Coronary artery (tissue), 2 donors: Measurements from ENCODE around the gene MRTFB.

Experiments
- DNase-seq: peaks from one replicate; pipeline ENCODE4 v3.0.0-alpha.2; 2017; ENCODE audit warnings: low spot score
- H3K27ac ChIP-seq, 2 donors: fragments of 200-600 bp; sonication (generic); one replicate each; pipeline ENCODE4 v1.5.1; 2016 to 2019
- H3K4me3 ChIP-seq: fragments of 200-600 bp; sonication (generic); 2 replicates; pipeline ENCODE4 v1.5.1; 2016; ENCODE audit warnings: mild to moderate bottlenecking, moderate library complexity
- TF ChIP-seq, protein P1 (sequence below): fragments of 200-600 bp; sonication (generic); IDR thresholded peaks from one replicate; pipeline ENCODE4 v1.5.1; 2019; ENCODE audit warnings: antibody characterized with exemption

MRTFB gene

DNA sequence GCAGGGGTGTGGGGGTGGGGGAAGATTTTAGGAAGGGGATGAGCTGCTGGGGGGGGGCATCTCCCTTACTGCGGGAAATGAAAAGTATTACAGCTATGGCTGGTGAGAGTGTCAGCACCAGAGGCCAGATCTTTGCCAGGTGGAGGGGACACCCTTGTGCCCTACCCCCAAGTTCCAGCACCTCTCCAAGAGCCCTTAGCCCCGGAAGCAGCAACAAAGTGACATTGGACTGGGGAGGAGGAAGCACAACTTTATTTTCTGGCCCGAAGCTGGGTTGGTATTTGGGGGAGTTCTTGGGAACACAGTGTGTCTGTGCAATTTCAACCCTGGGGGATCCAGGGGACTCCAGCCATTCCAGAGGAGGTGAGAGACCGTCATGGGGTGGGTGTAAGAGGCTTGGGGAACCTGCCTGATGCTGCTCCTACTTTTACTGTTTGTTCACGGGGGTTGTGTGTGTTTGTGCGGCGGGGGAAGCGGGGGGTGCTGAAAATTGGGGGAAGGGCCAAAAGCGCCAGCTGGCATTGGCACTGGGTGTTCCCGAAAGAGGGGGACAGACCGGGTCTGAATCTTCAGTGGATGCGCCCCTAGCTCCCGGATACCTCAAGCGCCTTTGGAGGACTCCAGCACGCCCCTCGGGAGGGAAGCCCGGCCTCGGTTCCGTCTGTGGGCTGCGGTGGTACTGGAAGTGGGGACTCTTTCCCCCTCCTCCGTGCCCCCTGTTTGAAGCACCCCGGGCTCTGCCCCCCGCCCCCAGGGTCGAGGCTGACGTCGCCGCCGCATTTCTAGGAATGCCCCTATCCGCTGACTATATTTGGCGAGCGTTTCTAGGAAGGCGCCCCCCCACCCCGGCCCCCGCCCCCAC is 230.3 kb downstream of the MRTFB start:
- Histone ChIP-seq H3K4me3 (peak overlapping the region; percentile 96), H3K27ac (peak overlapping the region; percentile 95)
- DNase-seq = no peak
- TF ChIP-seq, protein P1, sequence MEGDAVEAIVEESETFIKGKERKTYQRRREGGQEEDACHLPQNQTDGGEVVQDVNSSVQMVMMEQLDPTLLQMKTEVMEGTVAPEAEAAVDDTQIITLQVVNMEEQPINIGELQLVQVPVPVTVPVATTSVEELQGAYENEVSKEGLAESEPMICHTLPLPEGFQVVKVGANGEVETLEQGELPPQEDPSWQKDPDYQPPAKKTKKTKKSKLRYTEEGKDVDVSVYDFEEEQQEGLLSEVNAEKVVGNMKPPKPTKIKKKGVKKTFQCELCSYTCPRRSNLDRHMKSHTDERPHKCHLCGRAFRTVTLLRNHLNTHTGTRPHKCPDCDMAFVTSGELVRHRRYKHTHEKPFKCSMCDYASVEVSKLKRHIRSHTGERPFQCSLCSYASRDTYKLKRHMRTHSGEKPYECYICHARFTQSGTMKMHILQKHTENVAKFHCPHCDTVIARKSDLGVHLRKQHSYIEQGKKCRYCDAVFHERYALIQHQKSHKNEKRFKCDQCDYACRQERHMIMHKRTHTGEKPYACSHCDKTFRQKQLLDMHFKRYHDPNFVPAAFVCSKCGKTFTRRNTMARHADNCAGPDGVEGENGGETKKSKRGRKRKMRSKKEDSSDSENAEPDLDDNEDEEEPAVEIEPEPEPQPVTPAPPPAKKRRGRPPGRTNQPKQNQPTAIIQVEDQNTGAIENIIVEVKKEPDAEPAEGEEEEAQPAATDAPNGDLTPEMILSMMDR = no peak

DNA sequence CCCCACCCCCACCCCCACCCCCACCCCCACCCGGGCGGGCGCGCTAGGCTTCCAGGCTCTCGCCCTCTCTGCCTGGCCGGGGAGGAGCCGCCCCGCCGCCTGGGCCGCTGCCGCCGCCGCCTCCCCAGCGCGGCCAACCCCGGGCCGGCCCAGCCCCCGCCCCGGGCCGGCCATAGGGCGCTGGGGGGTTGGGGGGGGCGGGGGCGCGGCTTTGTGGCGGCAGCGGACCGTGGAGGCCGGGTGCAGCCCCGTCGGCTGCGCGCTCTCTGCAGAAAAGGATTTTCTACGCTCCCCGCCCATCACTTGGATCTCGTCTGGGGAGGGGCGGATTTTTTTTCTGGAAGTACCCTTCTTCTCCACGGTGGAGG is 230.9 kb downstream of the MRTFB start:
- Histone ChIP-seq H3K4me3 (peak overlapping the region; percentile 96), H3K27ac (peak overlapping the region; percentile 95)
- DNase-seq = peak; percentile 84
- TF ChIP-seq, protein P1 = no peak

- peak overlapping the region; percentile 93 to 95 for H3K27ac ChIP-seq
- no peak for DNase-seq
- TF ChIP-seq, protein P1 = no peak
- peak overlapping the region; percentile 96 for H3K4me3 ChIP-seq
These were observed 231.5 kb downstream of the MRTFB start for GRCh38 chr16:14302399-14303181.

DNA sequence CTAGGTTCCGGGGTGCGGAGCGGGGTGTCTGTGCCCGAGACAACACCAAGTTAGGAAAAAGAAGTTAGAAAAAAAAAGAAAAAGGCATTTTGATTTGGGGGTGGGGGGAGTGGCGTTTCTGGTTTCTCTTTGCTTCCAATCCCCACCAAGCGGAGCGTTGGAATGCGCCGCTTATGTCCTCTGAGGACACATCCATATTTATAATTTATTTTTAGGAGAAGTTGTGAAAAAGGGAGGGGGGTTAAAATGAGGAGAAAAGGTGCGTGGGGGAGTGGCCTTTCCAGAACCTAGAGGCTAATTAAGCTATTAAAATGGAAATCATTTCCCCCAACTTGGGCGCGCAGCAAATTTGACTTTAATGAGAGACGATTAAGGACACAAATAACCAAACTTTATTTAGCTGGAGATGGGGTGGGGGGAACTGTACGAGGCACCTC is 232.1 kb downstream of the MRTFB start:
- TF ChIP-seq, protein P1 = no peak
- Histone ChIP-seq H3K27ac (peak overlapping the region; percentile 93 to 95), H3K4me3 (peak overlapping the region; percentile 96)
- no peak for DNase-seq

- H3K27ac ChIP-seq = peak overlapping the region; percentile 79 to 93
- TF ChIP-seq, protein P1 = no peak
- DNase-seq = no peak
These were observed 232.7 kb downstream of the MRTFB start for GRCh38 chr16:14303639-14304394.

GRCh38 chr16:14304891-14305460 is 233.9 kb downstream of the MRTFB start:
- Histone ChIP-seq H3K4me3 (peak overlapping the region; percentile 96), H3K27ac (peak overlapping the region; percentile 25 to 35)
- no peak for DNase-seq
- TF ChIP-seq, protein P1 = no peak

More at GRCh38 chr16:14303639-14304394, 232.7 kb downstream of the MRTFB start:
- H3K4me3 ChIP-seq = peak overlapping the region; percentile 96
